Spleen (tissue), 7 donors: Measurements from ENCODE around the gene BRINP2.

ENCODE experiments used
- CTCF ChIP-seq, 11 experiments: fragments of 200-600 bp in 7 of 11; fragments of 450-650 bp in 4 of 11; sonication (generic) in 4 of 11; IDR thresholded peaks in 8 of 11; conservative IDR thresholded peaks in 3 of 11; 1 replicate in 7 of 11; 2 replicates in 4 of 11; pipeline versions ENCODE4 v1.4.0 to v1.8.0; 2016 to 2021; ENCODE audit warnings: antibody characterized with exemption in 11 of 11, inconsistent platforms in 4 of 11, mild to moderate bottlenecking in 1 of 11
- POLR2A ChIP-seq, 3 donors: fragments of 450-650 bp; IDR thresholded peaks; one replicate each; pipeline ENCODE4 v1.5.1; 2017; ENCODE audit warnings: antibody characterized with exemption in 3 of 3, mild to moderate bottlenecking in 1 of 3
- POLR2AphosphoS5 ChIP-seq, 3 donors: sonication (generic); formaldehyde crosslinking; IDR thresholded peaks; one replicate each; pipeline ENCODE4 v1.5.1; 2017; ENCODE audit warnings: antibody characterized with exemption in 3 of 3
- donor health status: DM: no; HTN: no; CAD: no; lungs with moderate emphysema.
- donor health status: DM: no; HTN: no; CAD: no.
- donor health status: DM: no; HTN: no; CAD: no.

GRCh38 chr1:177122461-177123251, 48.1 kb upstream of the BRINP2 start:
- no peak for TF ChIP-seq POLR2A (IDR thresholded peaks at IDR 0.05)
- TF ChIP-seq CTCF (IDR thresholded peaks at IDR 0.05 in 8 of 11, conservative IDR thresholded peaks at IDR 0.05 in 3 of 11), result no peak
- TF ChIP-seq POLR2AphosphoS5 (IDR thresholded peaks at IDR 0.05), result no peak
